Natural killer cell (primary cell): ENCODE measurements around the gene TPSB2. TPM values are rescaled to one million over a fixed set of nuclear protein-coding genes. Genes with fewer than 3 reads are reported as not detected.

Experiments
- ATAC-seq, 3 donors: fragments of 150-1000 bp in 2 of 3; fragments of 200-7000 bp in 1 of 3; cut with Tn5 transposase; 1 replicate in 1 of 3; 2 replicates in 2 of 3; pipeline ENCODE4 v1.10.0; 2021; ENCODE audit warnings: mild to moderate bottlenecking in 2 of 3, moderate library complexity in 2 of 3
- DNase-seq, 2 donors: peaks; one replicate each; pipeline versions ENCODE4 v3.0.0 to v3.0.0-alpha.2; 2013 to 2021; ENCODE audit warnings: mixed read lengths in 1 of 2
- H3K27ac ChIP-seq: one replicate; pipeline ENCODE4 v1.5.1; 2013; ENCODE audit warnings: mild to moderate bottlenecking, low read length
- H3K27me3 ChIP-seq: one replicate; pipeline ENCODE4 v1.6.1; 2013; ENCODE audit warnings: low read length; ENCODE audit not compliant: control insufficient read depth, insufficient read depth
- H3K36me3 ChIP-seq: one replicate; pipeline ENCODE4 v1.6.1; 2013; ENCODE audit warnings: low read length; ENCODE audit not compliant: control insufficient read depth, insufficient read depth
- H3K4me1 ChIP-seq: one replicate; pipeline ENCODE4 v1.6.1; 2013; ENCODE audit warnings: low read length; ENCODE audit not compliant: control insufficient read depth, insufficient read depth
- H3K4me3 ChIP-seq: one replicate; pipeline ENCODE4 v1.5.1; 2013; ENCODE audit warnings: low read length
- H3K9me3 ChIP-seq: one replicate; pipeline ENCODE4 v1.6.1; 2013; ENCODE audit warnings: low read length; ENCODE audit not compliant: control insufficient read depth, insufficient read depth
- H3K27ac Mint-ChIP-seq, 2 donors: one replicate each; pipeline ENCODE4 v1.8.0; 2022; ENCODE audit warnings: mild to moderate bottlenecking in 2 of 2, mixed read lengths in 2 of 2, moderate library complexity in 1 of 2
- H3K27me3 Mint-ChIP-seq, 2 donors: one replicate each; pipeline ENCODE4 v1.8.0; 2022; ENCODE audit warnings: low read depth in 2 of 2, mixed read lengths in 2 of 2
- H3K36me3 Mint-ChIP-seq: one replicate; pipeline ENCODE4 v1.8.0; 2022; ENCODE audit warnings: mixed read lengths
- H3K4me1 Mint-ChIP-seq, 2 donors: one replicate each; pipeline ENCODE4 v1.8.0; 2022; ENCODE audit warnings: mixed read lengths in 2 of 2
- H3K4me3 Mint-ChIP-seq: one replicate; pipeline ENCODE4 v1.8.0; 2022; ENCODE audit warnings: mild to moderate bottlenecking, moderate library complexity, mixed read lengths
- H3K9me3 Mint-ChIP-seq, 2 donors: one replicate each; pipeline ENCODE4 v1.8.0; 2022; ENCODE audit warnings: mixed read lengths in 2 of 2
- WGBS: methylation state at CpG from one replicate; pipeline ENCODE4 v1.1.7; 2013; ENCODE audit warnings: missing lambda C conversion rate; ENCODE audit not compliant: insufficient coverage; 5-methylcytosine and 5-hydroxymethylcytosine counted together
- intact Hi-C: fragments of 100-400 bp; cut with micrococcal nuclease; formaldehyde crosslinking; loops from one replicate; pipeline ENCODE4 v1.14.2; 2022
- total RNA-seq, 4 donors: library from RNA; stranded (reverse); fragments of 120-200 nt in 1 of 4; gene quantifications; one replicate each; pipeline versions ENCODE4 v1.2.3 to v1.2.4, GENCODE V29; 2013 to 2022
- TF ChIP-seq, protein P1 (sequence below): fragments of 200-600 bp; IDR thresholded peaks from one replicate; pipeline ENCODE4 v1.8.0; 2022; ENCODE audit warnings: antibody characterized with exemption

The TPSB2 gene
- total RNA-seq, 3 donors from 2014 or later (not counting 1 experiment from before 2014, with no cell fraction given) = 12.6 TPM; not detected in 2

GRCh38 chr16:1215574-1216295 lies 14.2 kb downstream of the TPSB2 start:
- intact Hi-C loops = no loop called here
- H3K4me3 ChIP-seq = no peak overlapping the region
- DNase-seq (no peak), ATAC-seq (no peak)
- no peaks in the 10 kb centered on the region for H3K4me1 ChIP-seq
- H3K27ac ChIP-seq = no peak overlapping the region
- 71% methylated on average over 32 of the region's 32 CpGs for WGBS
- Mint-ChIP-seq H3K27me3 (no peaks in the 10 kb centered on the region), H3K27ac (no peak overlapping the region), H3K4me3 (no peak overlapping the region), H3K4me1 (peaks cover 0 to 4% of the 10 kb centered on the region in 2 donors), H3K9me3 (no peaks in the 10 kb centered on the region), H3K36me3 (no peaks in the 10 kb centered on the region)
- TF ChIP-seq, protein P1, sequence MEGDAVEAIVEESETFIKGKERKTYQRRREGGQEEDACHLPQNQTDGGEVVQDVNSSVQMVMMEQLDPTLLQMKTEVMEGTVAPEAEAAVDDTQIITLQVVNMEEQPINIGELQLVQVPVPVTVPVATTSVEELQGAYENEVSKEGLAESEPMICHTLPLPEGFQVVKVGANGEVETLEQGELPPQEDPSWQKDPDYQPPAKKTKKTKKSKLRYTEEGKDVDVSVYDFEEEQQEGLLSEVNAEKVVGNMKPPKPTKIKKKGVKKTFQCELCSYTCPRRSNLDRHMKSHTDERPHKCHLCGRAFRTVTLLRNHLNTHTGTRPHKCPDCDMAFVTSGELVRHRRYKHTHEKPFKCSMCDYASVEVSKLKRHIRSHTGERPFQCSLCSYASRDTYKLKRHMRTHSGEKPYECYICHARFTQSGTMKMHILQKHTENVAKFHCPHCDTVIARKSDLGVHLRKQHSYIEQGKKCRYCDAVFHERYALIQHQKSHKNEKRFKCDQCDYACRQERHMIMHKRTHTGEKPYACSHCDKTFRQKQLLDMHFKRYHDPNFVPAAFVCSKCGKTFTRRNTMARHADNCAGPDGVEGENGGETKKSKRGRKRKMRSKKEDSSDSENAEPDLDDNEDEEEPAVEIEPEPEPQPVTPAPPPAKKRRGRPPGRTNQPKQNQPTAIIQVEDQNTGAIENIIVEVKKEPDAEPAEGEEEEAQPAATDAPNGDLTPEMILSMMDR = no peak
- H3K36me3 ChIP-seq = no peaks in the 10 kb centered on the region
- no peaks in the 10 kb centered on the region for H3K9me3 ChIP-seq
- no peaks in the 10 kb centered on the region for H3K27me3 ChIP-seq

- ATAC-seq (no peak), DNase-seq (no peak)
- H3K4me1 ChIP-seq = no peaks in the 10 kb centered on the region
- Mint-ChIP-seq H3K4me3 (no peak overlapping the region), H3K27ac (no peak overlapping the region), H3K9me3 (no peaks in the 10 kb centered on the region), H3K4me1 (peaks cover 0 to 4% of the 10 kb centered on the region in 2 donors), H3K36me3 (no peaks in the 10 kb centered on the region), H3K27me3 (no peaks in the 10 kb centered on the region)
- no peaks in the 10 kb centered on the region for H3K36me3 ChIP-seq
- intact Hi-C loops = no loop called here
- H3K9me3 ChIP-seq = no peaks in the 10 kb centered on the region
- no peak overlapping the region for H3K27ac ChIP-seq
- 77% methylated on average over 16 of the region's 16 CpGs for WGBS
- no peaks in the 10 kb centered on the region for H3K27me3 ChIP-seq
- TF ChIP-seq, protein P1 = no peak
- H3K4me3 ChIP-seq = no peak overlapping the region
Observed at GRCh38 chr16:1214719-1215118, 15.3 kb downstream of the TPSB2 start.

DNA sequence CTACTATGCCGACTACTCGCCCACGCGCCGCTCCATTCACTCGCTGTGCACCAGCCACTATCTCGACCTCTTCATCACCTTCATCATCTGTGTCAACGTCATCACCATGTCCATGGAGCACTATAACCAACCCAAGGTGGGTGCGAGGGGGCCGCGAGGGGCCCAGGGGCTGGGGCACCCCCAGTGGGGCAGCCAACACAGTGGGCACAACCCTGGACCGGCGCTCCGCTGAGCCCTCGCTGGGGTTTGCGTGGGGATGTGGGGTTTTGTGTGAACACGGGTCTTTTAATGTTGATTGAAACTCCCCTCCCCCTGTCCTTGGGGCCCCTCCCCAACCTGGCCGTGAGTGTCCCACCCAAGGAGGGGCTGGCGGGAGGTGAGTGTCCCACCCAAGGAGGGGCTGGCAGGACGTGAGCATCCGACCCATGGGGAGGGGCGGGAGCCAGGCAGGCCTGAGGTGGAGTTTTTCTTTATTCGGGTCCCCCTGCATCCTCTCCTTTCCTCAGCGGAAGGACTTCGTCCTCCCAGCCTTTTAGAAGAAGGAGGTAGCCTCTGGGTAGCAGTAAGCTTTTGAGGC lies 16.1 kb downstream of the TPSB2 start:
- H3K4me3 Mint-ChIP-seq = no peak overlapping the region
- Histone ChIP-seq H3K4me3 (no peak overlapping the region), H3K36me3 (no peaks in the 10 kb centered on the region), H3K27me3 (no peaks in the 10 kb centered on the region), H3K27ac (no peak overlapping the region), H3K4me1 (peaks cover 5% of the 10 kb centered on the region), H3K9me3 (no peaks in the 10 kb centered on the region)
- ATAC-seq (no peak), DNase-seq (no peak)
- H3K27me3 Mint-ChIP-seq = no peaks in the 10 kb centered on the region
- intact Hi-C loops = no loop called here
- H3K36me3 Mint-ChIP-seq = no peaks in the 10 kb centered on the region
- 90% methylated on average over 12 of the region's 25 CpGs for WGBS
- H3K27ac Mint-ChIP-seq = no peak overlapping the region
- H3K9me3 Mint-ChIP-seq = no peaks in the 10 kb centered on the region
- H3K4me1 Mint-ChIP-seq = peaks cover 0 to 4% of the 10 kb centered on the region in 2 donors
- TF ChIP-seq, protein P1 = no peak
